AG10803 (cell line): ENCODE results near the gene MMP7.

Experiments used
- DNase-seq: peaks from one replicate; pipeline ENCODE4 v3.0.0; 2010; ENCODE audit warnings: low read depth
- H3K4me3 ChIP-seq: 2 replicates; pipeline ENCODE4 v1.5.1; 2011; ENCODE audit warnings: mild to moderate bottlenecking, low read length, control low read depth
- TF ChIP-seq, protein P1 (sequence below): conservative IDR thresholded peaks from 2 replicates; pipeline ENCODE4 v1.5.1; 2011; ENCODE audit warnings: mild to moderate bottlenecking, low read length, control low read depth, inconsistent platforms

Gene MMP7

DNA sequence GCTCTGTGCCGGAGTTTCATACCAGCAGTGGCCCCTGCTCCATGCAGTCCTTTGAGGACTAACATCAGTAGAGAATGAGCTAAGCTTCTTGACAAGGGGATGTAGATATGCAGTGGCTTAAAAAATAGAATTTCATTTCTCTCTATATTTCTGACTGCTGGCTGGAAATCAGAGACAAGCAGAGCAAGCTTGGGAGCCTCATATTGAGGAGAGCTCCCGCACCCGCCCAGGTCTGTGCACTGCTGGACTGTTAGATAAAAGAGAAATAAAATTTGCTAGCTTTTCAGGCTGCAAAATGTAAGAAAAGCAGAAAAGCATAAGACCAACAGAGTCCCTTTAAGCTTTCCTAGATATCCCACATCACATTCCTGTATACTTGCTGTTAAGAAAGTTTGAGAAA is 31.4 kb downstream of the MMP7 start:
- no peak overlapping the region for H3K4me3 ChIP-seq
- TF ChIP-seq, protein P1, sequence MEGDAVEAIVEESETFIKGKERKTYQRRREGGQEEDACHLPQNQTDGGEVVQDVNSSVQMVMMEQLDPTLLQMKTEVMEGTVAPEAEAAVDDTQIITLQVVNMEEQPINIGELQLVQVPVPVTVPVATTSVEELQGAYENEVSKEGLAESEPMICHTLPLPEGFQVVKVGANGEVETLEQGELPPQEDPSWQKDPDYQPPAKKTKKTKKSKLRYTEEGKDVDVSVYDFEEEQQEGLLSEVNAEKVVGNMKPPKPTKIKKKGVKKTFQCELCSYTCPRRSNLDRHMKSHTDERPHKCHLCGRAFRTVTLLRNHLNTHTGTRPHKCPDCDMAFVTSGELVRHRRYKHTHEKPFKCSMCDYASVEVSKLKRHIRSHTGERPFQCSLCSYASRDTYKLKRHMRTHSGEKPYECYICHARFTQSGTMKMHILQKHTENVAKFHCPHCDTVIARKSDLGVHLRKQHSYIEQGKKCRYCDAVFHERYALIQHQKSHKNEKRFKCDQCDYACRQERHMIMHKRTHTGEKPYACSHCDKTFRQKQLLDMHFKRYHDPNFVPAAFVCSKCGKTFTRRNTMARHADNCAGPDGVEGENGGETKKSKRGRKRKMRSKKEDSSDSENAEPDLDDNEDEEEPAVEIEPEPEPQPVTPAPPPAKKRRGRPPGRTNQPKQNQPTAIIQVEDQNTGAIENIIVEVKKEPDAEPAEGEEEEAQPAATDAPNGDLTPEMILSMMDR = no peak
- DNase-seq = no peak

DNA sequence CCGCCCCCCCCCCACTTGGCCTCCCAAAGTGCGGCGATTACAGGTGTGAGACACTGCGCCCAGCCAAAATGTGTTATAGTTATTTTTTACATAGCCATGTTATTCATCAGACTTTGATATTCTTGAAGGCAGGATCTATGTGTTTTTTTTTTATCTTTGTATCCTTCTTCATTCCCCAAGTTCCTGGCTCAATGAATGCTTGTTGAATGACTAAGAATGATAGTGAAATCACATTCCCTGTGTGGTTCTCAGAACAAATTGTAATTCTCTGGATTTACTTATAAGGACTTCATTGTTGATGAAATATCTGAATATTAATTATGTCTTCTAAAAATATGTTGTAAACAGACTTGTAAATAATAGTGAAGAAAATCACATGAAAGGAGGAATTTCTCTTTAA is 33.5 kb downstream of the MMP7 start:
- H3K4me3 ChIP-seq = no peak overlapping the region
- TF ChIP-seq, protein P1 = no peak
- peak; percentile 58 for DNase-seq

DNA sequence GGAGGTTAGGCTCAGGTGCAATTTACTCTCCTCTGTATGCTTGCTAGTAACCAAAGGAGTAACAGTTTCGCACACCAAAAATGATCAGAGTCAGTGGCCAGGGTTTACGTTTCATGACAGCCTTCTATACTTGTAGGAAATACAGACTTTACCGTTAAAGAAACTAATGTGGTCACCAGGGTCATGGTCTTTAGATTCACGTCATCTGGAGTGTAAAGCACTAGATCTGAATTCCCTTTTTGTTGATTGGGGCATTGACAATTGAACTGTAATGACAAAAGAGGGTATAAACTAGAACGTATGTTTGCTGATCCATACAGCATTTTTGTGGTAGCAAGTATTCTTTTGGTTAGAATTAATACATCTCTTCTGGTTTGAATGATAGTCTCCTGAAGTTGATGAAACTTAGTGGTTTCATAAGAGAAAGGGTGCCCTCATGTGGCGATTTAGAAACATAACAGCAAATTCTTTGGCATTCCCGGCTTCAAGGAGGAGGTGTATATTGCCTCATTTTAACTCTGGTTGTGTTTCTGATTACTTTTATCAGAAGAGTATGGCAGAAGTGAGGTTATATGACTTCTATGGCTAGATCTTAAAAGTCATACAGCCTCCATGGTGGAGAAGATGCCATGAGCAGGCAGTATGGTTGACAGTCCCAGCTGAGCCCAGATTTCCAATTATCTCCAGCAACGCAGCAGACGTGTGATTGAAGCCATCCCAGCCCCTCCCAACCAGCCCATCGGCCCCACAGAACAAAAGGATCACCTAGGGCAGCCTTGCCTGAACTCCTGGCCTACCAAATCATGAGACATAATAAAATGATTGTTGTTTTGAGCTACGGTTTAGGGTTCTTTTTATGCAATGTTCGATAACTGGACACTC is 35.1 kb downstream of the MMP7 start:
- peak; percentile 90 for DNase-seq
- TF ChIP-seq, protein P1 = peak; percentile 71
- H3K4me3 ChIP-seq = no peak overlapping the region

DNA sequence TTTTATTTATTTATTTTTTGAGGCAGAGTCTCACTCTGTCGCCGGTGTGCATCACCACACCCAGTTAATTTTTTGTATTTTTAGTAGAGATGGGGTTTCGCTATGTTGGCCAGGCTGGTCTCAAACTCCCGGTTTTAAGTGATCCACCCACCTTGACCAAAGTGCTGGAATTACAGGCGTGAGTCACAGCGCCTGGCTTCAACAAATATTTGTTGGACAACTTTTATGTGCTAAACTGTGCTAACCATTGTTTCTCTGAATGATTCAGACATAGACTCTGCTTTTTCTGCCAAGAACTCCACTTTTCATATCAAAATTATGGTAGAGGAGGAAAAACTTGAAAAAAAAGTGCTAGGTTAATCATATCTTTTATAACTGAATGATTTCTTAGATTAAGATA is 36.3 kb downstream of the MMP7 start:
- no peak overlapping the region for H3K4me3 ChIP-seq
- peak; percentile 59 for DNase-seq
- TF ChIP-seq, protein P1 = no peak

DNA sequence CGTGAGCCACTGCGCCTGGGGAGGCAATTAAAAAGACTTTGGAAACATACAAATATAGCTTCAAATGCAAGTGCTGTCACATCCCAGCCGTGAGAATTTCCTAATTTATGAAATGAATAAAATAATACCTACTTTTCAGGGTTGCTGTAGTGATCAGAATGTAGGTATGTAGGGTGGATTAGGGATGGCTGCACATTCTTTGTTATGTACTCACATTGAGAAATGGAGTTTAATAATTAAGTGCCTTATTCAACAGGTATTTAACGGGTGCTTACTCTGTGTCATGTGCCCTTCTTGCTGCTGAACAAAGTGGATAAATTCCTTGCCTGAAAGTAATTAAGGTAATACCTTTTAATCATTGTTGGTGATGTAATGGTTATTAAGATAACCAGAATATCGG is 37.0 kb downstream of the MMP7 start:
- H3K4me3 ChIP-seq = no peak overlapping the region
- TF ChIP-seq, protein P1 = no peak
- DNase-seq = no peak

DNA sequence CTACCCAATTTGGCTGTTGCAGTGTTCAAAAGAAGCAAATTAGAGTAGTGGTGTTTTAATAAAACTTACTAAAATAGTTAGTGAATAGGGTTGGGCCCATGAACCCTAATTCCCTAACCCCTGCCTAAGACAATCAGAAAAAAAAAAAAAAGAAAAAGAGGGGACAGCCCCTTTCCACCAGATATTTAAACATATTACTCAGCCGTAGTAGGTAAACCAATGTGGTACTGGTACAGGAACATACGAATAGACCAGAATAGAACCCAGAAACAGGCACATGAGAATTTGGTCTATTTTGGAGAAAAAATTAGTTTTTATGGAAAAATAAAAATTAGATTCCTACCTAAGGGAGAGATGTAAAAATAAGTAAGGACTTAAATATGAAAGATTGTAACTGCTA is 38.6 kb downstream of the MMP7 start:
- no peak overlapping the region for H3K4me3 ChIP-seq
- no peak for DNase-seq
- TF ChIP-seq, protein P1 = no peak
